Hepatocyte (in vitro differentiated cells): ENCODE measurements around the gene RER1. TPM values are rescaled to one million over a fixed set of nuclear protein-coding genes. Genes with fewer than 3 reads are reported as not detected.

Experiments
- DNase-seq: peaks from one replicate; pipeline ENCODE4 v3.0.0-alpha.2; 2016; ENCODE audit warnings: low spot score
- H2AFZ ChIP-seq: fragments of 200-600 bp; sonication (generic); 2 replicates; pipeline ENCODE4 v1.6.0; 2016; ENCODE audit warnings: antibody characterized with exemption, mild to moderate bottlenecking
- H3K27ac ChIP-seq: fragments of 200-600 bp; sonication (generic); 2 replicates; pipeline ENCODE4 v1.5.1; 2016; ENCODE audit warnings: mild to moderate bottlenecking
- H3K27me3 ChIP-seq: fragments of 200-600 bp; sonication (generic); 2 replicates; pipeline ENCODE4 v1.6.1; 2016
- H3K36me3 ChIP-seq: fragments of 200-600 bp; sonication (generic); replicated peaks from 2 replicates; pipeline ENCODE4 v1.5.1; 2016; ENCODE audit warnings: low read depth; ENCODE audit not compliant: insufficient read depth
- H3K4me1 ChIP-seq: fragments of 200-600 bp; sonication (generic); 2 replicates; pipeline ENCODE4 v1.5.1; 2016; ENCODE audit warnings: mild to moderate bottlenecking, moderate library complexity; ENCODE audit not compliant: insufficient read depth
- H3K4me2 ChIP-seq: fragments of 200-600 bp; sonication (generic); 2 replicates; pipeline ENCODE4 v1.6.0; 2016
- H3K4me3 ChIP-seq: fragments of 200-600 bp; sonication (generic); 2 replicates; pipeline ENCODE4 v1.5.1; 2016; ENCODE audit warnings: mild to moderate bottlenecking
- H3K79me2 ChIP-seq: fragments of 200-600 bp; sonication (generic); 2 replicates; pipeline ENCODE4 v1.6.0; 2017; ENCODE audit warnings: mild to moderate bottlenecking
- H3K9me2 ChIP-seq: fragments of 200-600 bp; sonication (generic); replicated peaks from 2 replicates; pipeline ENCODE4 v1.6.0; 2017; ENCODE audit warnings: mild to moderate bottlenecking; ENCODE audit not compliant: insufficient read depth
- H3K9me3 ChIP-seq: fragments of 200-600 bp; sonication (generic); 2 replicates; pipeline ENCODE4 v1.5.1; 2016; ENCODE audit warnings: low read depth, mild to moderate bottlenecking
- H4K20me1 ChIP-seq: fragments of 200-600 bp; sonication (generic); 2 replicates; pipeline ENCODE4 v1.6.0; 2016; ENCODE audit warnings: mild to moderate bottlenecking; ENCODE audit not compliant: insufficient read depth, poor library complexity, severe bottlenecking
- EZH2 ChIP-seq: fragments of 200-600 bp; sonication (generic); IDR thresholded peaks from 2 replicates; pipeline ENCODE4 v1.6.1; 2016; ENCODE audit warnings: antibody characterized with exemption, mild to moderate bottlenecking, borderline replicate concordance
- EZH2phosphoT487 ChIP-seq: fragments of 200-600 bp; sonication (generic); IDR thresholded peaks from one replicate; pipeline ENCODE4 v1.6.1; 2018; ENCODE audit warnings: antibody characterized with exemption, mild to moderate bottlenecking, low read depth, moderate library complexity; ENCODE audit not compliant: unreplicated experiment, severe bottlenecking
- WGBS: methylation state at CpG from one replicate; pipeline ENCODE4 v1.1.6; 2016; ENCODE audit warnings: low lambda C conversion rate; ENCODE audit errors: missing lambda C conversion rate; 5-methylcytosine and 5-hydroxymethylcytosine counted together
- polyA plus RNA-seq: library from polyadenylated mRNA; unstranded; fragments of >200 nt; fragmentation: Nextera tagmentation; extraction: Ambion mirVana; gene quantifications from 2 replicates; pipeline ENCODE4 v1.2.1, GENCODE V29; 2016
- total RNA-seq: library from RNA; depleted of rRNA; stranded (reverse); fragments of >200 nt; gene quantifications from 2 replicates; pipeline ENCODE4 v1.2.3, GENCODE V29; 2014
- TF ChIP-seq, protein P1 (sequence below): fragments of 200-600 bp; sonication (generic); IDR thresholded peaks from 2 replicates; pipeline ENCODE4 v1.5.1; 2016; ENCODE audit warnings: antibody characterized with exemption, mild to moderate bottlenecking; ENCODE audit not compliant: poor library complexity

RER1 gene
- total and polyA plus RNA-seq, 2 experiments from 2014 or later = 123 to 237 TPM

DNA sequence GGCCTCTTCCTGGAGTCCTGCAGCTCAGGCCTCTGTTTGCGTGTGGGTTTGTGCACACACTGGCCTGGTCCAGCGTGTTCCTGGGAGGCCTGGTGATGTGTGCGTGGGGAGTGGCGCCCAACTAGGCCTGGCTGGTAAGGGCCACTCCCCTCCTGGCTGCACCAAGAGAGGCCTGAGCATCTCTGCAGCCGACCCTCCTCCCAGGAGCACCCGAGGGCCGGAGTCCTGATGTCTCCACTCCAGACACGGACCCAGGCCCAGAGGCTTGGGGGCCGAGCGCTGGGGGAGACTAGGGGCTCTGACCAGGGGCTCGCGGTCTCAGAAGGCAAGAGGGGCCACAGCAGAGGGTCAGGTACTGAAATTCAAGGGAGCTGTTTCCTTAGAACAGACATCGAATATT lies 33.6 kb upstream of the RER1 start:
- H3K27me3 ChIP-seq = no peaks in the 10 kb centered on the region
- no peaks in the 10 kb centered on the region for H4K20me1 ChIP-seq
- no peaks in the 10 kb centered on the region for H3K36me3 ChIP-seq
- TF ChIP-seq EZH2 (no peak), EZH2phosphoT487 (no peak)
- TF ChIP-seq, protein P1, sequence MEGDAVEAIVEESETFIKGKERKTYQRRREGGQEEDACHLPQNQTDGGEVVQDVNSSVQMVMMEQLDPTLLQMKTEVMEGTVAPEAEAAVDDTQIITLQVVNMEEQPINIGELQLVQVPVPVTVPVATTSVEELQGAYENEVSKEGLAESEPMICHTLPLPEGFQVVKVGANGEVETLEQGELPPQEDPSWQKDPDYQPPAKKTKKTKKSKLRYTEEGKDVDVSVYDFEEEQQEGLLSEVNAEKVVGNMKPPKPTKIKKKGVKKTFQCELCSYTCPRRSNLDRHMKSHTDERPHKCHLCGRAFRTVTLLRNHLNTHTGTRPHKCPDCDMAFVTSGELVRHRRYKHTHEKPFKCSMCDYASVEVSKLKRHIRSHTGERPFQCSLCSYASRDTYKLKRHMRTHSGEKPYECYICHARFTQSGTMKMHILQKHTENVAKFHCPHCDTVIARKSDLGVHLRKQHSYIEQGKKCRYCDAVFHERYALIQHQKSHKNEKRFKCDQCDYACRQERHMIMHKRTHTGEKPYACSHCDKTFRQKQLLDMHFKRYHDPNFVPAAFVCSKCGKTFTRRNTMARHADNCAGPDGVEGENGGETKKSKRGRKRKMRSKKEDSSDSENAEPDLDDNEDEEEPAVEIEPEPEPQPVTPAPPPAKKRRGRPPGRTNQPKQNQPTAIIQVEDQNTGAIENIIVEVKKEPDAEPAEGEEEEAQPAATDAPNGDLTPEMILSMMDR = no peak
- no peak overlapping the region for H3K27ac ChIP-seq
- H3K4me2 ChIP-seq = no peak overlapping the region
- no peaks in the 10 kb centered on the region for H3K79me2 ChIP-seq
- DNase-seq = no peak
- H3K4me1 ChIP-seq = no peaks in the 10 kb centered on the region
- no peak overlapping the region for H3K4me3 ChIP-seq
- no peak overlapping the region for H2AFZ ChIP-seq
- 94% methylated on average over 13 of the region's 13 CpGs for WGBS
- no peaks in the 10 kb centered on the region for H3K9me2 ChIP-seq
- H3K9me3 ChIP-seq = no peaks in the 10 kb centered on the region

DNA sequence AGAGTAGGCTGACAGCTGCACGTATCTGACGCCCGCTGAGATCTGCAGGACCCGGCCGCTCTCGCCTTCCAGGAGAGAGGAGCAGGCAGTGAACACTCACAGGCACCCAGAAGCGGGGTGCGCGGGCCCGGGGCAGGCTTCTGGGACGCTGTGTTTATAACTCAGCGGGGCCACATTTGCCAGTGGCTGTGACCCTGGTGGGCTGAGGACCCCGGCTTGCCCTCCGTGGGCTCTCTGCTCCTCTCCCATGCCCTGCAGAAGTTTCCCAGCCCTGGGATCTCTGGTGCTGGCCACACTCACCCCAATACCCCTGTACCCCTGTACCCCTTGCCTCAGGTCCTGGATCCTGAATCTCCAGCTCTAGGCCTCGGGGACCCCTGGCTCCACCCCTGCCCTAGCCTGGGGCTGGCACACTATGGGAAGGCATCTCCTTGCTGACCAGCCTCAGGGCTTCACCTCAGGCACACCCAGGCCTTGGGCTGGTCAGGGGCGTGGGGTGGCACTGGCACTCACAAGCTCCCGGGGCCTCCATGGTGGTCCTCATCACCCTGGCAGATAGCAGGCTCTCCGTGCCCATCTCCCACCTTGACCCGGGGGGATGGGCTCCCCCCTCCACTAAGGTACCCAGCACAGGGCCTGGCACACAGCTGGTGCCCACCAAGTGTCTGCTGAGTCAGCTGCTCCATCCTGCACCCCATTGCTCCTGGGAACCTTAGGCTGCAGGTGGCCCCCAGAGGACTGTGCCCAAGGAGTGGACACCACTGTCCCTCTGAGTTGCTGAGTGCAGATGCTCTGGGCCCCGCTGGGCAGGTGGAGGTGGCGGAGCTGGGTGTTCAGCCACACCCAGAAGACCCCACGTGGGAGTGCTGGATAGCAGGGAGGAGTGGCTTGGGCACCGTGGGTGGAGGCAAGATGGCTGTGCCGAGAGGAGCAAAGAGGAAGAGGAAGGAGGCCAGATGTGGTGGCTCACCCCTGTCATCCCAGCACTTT lies 32.7 kb upstream of the RER1 start:
- Histone ChIP-seq H3K9me2 (no peaks in the 10 kb centered on the region), H3K9me3 (no peaks in the 10 kb centered on the region), H3K27ac (no peak overlapping the region), H4K20me1 (no peaks in the 10 kb centered on the region), H2AFZ (no peak overlapping the region), H3K4me1 (no peaks in the 10 kb centered on the region), H3K4me3 (no peak overlapping the region), H3K36me3 (no peaks in the 10 kb centered on the region), H3K4me2 (no peak overlapping the region), H3K27me3 (no peaks in the 10 kb centered on the region), H3K79me2 (no peaks in the 10 kb centered on the region)
- no peak for TF ChIP-seq EZH2phosphoT487
- TF ChIP-seq EZH2 = no peak
- TF ChIP-seq, protein P1 = no peak
- WGBS = 90% methylated on average over 24 of the region's 24 CpGs
- no peak for DNase-seq

DNA sequence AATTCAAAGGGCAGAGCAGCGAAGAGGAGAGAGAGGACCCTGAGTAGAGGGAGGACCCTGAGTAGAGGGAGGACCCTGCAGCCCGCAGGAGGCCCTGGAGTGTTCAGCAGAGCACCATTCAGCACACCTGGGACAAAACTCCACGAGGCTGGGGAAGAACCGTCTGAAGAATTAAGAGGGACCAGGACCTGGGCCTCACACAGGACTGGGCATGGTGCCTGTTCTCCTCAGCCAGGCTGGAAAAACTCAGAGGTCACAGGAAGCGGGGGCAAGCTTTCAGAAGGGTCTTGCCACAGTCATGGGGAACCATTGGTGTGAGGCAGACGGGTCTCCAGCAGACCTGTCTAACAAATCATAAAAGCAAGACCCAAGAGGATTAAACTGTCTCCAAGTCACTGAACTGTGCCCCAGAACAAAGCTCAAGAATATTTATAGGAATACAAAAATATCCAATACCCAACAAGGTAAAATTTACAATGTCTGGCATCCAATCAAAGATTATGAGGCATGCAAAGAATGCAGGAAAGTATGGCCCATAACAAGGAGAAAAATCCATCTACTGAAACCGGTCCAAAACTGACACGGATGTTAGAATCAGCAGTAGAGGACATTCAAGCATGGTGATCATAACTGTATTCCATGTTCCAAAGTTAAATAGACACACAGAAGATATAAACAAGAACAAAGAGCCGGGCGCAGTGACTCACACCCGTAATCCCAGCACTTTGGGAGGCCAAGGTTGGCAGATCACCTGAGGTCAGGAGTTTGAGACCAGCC lies 30.9 kb upstream of the RER1 start:
- Histone ChIP-seq H3K9me3 (no peaks in the 10 kb centered on the region), H4K20me1 (no peaks in the 10 kb centered on the region), H2AFZ (no peak overlapping the region), H3K27me3 (no peaks in the 10 kb centered on the region), H3K36me3 (no peaks in the 10 kb centered on the region), H3K9me2 (no peaks in the 10 kb centered on the region), H3K4me3 (no peak overlapping the region), H3K79me2 (no peaks in the 10 kb centered on the region), H3K4me1 (no peaks in the 10 kb centered on the region), H3K4me2 (no peak overlapping the region), H3K27ac (no peak overlapping the region)
- DNase-seq = no peak
- TF ChIP-seq EZH2 (no peak), EZH2phosphoT487 (no peak)
- TF ChIP-seq, protein P1 = no peak
- 79% methylated on average over 11 of the region's 11 CpGs for WGBS
